Neuronal stem cell (in vitro differentiated cells): ENCODE data around the gene C4orf54. TPM values are rescaled to one million over a fixed set of nuclear protein-coding genes. Genes with fewer than 3 reads are reported as not detected.

Source experiments
- DNase-seq: peaks from one replicate; pipeline ENCODE4 v3.0.0-alpha.2; 2013; ENCODE audit warnings: low spot score
- H2AFZ ChIP-seq: one replicate; pipeline ENCODE4 v1.6.1; 2013; ENCODE audit warnings: mild to moderate bottlenecking, low read length, inconsistent platforms
- H2AK5ac ChIP-seq: 2 replicates; pipeline ENCODE4 v1.6.1; 2013; ENCODE audit warnings: low read depth, mild to moderate bottlenecking, inconsistent platforms, low read length, moderate library complexity, mixed read lengths
- H2BK120ac ChIP-seq: 2 replicates; pipeline ENCODE4 v1.6.1; 2013; ENCODE audit warnings: low read depth, mild to moderate bottlenecking, inconsistent platforms, low read length, moderate library complexity, mixed read lengths
- H2BK12ac ChIP-seq: one replicate; pipeline ENCODE4 v1.6.1; 2013; ENCODE audit warnings: low read length, inconsistent platforms
- H2BK15ac ChIP-seq: 2 replicates; pipeline ENCODE4 v1.6.1; 2013; ENCODE audit warnings: mild to moderate bottlenecking, low read length, inconsistent platforms, mixed read lengths
- H2BK5ac ChIP-seq: one replicate; pipeline ENCODE4 v1.6.1; 2013; ENCODE audit warnings: inconsistent platforms, mild to moderate bottlenecking, low read length, moderate library complexity
- H3K14ac ChIP-seq: one replicate; pipeline ENCODE4 v1.6.1; 2013; ENCODE audit warnings: low read length, inconsistent platforms
- H3K18ac ChIP-seq: 2 replicates; pipeline ENCODE4 v1.6.1; 2013; ENCODE audit warnings: low read length, inconsistent platforms
- H3K23ac ChIP-seq: 2 replicates; pipeline ENCODE4 v1.6.1; 2013; ENCODE audit warnings: low read depth, mild to moderate bottlenecking, mixed read lengths, low read length, inconsistent platforms; ENCODE audit not compliant: poor library complexity
- H3K27ac ChIP-seq: replicated peaks from 3 replicates; pipeline ENCODE4 v1.5.1; 2013; ENCODE audit warnings: low read length, inconsistent platforms
- H3K27me3 ChIP-seq, 3 experiments: 2 replicates each; pipeline ENCODE4 v1.6.1; 2013; ENCODE audit warnings: low read length in 3 of 3, mild to moderate bottlenecking in 2 of 3, inconsistent platforms in 1 of 3, low read depth in 1 of 3, mixed read lengths in 1 of 3, moderate library complexity in 1 of 3; ENCODE audit not compliant: control insufficient read depth in 3 of 3, insufficient read depth in 3 of 3
- H3K36me3 ChIP-seq, 2 donors: replicated peaks in 1 of 2; 2 replicates each; pipeline ENCODE4 v1.6.1; 2013; ENCODE audit warnings: low read length in 2 of 2; ENCODE audit not compliant: control insufficient read depth in 2 of 2, insufficient read depth in 2 of 2
- H3K4ac ChIP-seq: 2 replicates; pipeline ENCODE4 v1.6.1; 2013; ENCODE audit warnings: inconsistent platforms, mild to moderate bottlenecking, low read length, moderate library complexity
- H3K4me1 ChIP-seq, 2 donors: 1 replicate in 1 of 2; 2 replicates in 1 of 2; pipeline ENCODE4 v1.6.1; 2013; ENCODE audit warnings: low read length in 2 of 2, low read depth in 1 of 2; ENCODE audit not compliant: control insufficient read depth in 2 of 2, insufficient read depth in 1 of 2
- H3K4me2 ChIP-seq: one replicate; pipeline ENCODE4 v1.6.1; 2013; ENCODE audit warnings: mild to moderate bottlenecking, low read length, inconsistent platforms; ENCODE audit not compliant: insufficient read depth, poor library complexity, severe bottlenecking
- H3K4me3 ChIP-seq, 2 donors: 2 replicates each; pipeline ENCODE4 v1.5.1; 2013; ENCODE audit warnings: low read length in 2 of 2, mild to moderate bottlenecking in 2 of 2, inconsistent platforms in 1 of 2, moderate library complexity in 1 of 2
- H3K79me1 ChIP-seq: one replicate; pipeline ENCODE4 v1.6.1; 2013; ENCODE audit warnings: low read depth, mild to moderate bottlenecking, inconsistent platforms, low read length, moderate library complexity
- H3K9ac ChIP-seq: one replicate; pipeline ENCODE4 v1.6.1; 2013; ENCODE audit warnings: mild to moderate bottlenecking, low read depth, low read length, inconsistent platforms; ENCODE audit not compliant: poor library complexity
- H3K9me3 ChIP-seq, 2 donors: replicated peaks in 1 of 2; 2 replicates each; pipeline versions ENCODE3 to v1.6.1; 2013; ENCODE audit warnings: low read length in 2 of 2, mild to moderate bottlenecking in 2 of 2, inconsistent platforms in 1 of 2, low read depth in 1 of 2, mixed read lengths in 1 of 2, moderate library complexity in 1 of 2; ENCODE audit not compliant: control insufficient read depth in 2 of 2, insufficient read depth in 1 of 2
- H4K8ac ChIP-seq: one replicate; pipeline ENCODE4 v1.6.1; 2013; ENCODE audit warnings: low read depth, mild to moderate bottlenecking, inconsistent platforms, low read length, moderate library complexity
- H4K91ac ChIP-seq: one replicate; pipeline ENCODE4 v1.6.1; 2013; ENCODE audit warnings: low read length, low read depth, mild to moderate bottlenecking, inconsistent platforms; ENCODE audit not compliant: poor library complexity
- WGBS, 2 donors: extraction: QIAGEN DNeasy Blood & Tissue Kit; methylation state at CpG; one replicate each; pipeline ENCODE4 v1.1.7; 2013; ENCODE audit warnings: missing lambda C conversion rate in 2 of 2, mixed read lengths in 1 of 2; ENCODE audit not compliant: insufficient read length in 2 of 2, insufficient replicate concordance in 1 of 2; ENCODE audit errors: extremely low coverage in 2 of 2; 5-methylcytosine and 5-hydroxymethylcytosine counted together
- polyA plus RNA-seq, 2 experiments: library from polyadenylated mRNA; stranded (reverse); fragments of 200-250 nt; gene quantifications; one replicate each; pipeline ENCODE4 v1.2.3, GENCODE V29; 2013

C4orf54 gene
- not detected for polyA plus RNA-seq (2013, experiment 1 of 2)
- not detected for polyA plus RNA-seq (2013, experiment 2 of 2)

GRCh38 chr4:99657798-99658197 is at the start of gene C4orf54:
Gene C4orf54 (minus strand): TSS chr4:99657828. CDS start chr4:99654648, 3,180 bp downstream.
- Histone ChIP-seq H3K4me3 (no peak within 1 kb of the TSS), H3K4me1 (no peaks in the 10 kb centered on the region), H3K9ac (no peak within 1 kb of the TSS), H3K23ac (no peak within 1 kb of the TSS), H3K4me2 (no peak within 1 kb of the TSS), H2BK5ac (no peak within 1 kb of the TSS), H4K8ac (no peak within 1 kb of the TSS), H3K79me1 (no peaks in the 10 kb centered on the region), H3K9me3 (no peaks in the 10 kb centered on the region), H3K27me3 (no peaks in the 10 kb centered on the region), H3K18ac (no peak within 1 kb of the TSS), H3K27ac (no peak within 1 kb of the TSS), H3K14ac (no peak within 1 kb of the TSS), H2AK5ac (no peak within 1 kb of the TSS), H4K91ac (no peak within 1 kb of the TSS), H3K36me3 (no peaks in the 10 kb centered on the region), H2BK12ac (no peak within 1 kb of the TSS), H2BK120ac (no peak within 1 kb of the TSS), H3K4ac (no peak within 1 kb of the TSS), H2BK15ac (no peak within 1 kb of the TSS), H2AFZ (no peak within 1 kb of the TSS)
- no CpG with 5 or more reads among the region's 1 CpG for WGBS, 2 donors
- no peak for DNase-seq

GRCh38 chr4:99705891-99706290 is 48.3 kb upstream of the C4orf54 start:
- Histone ChIP-seq H3K9me3 (no peaks in the 10 kb centered on the region), H3K14ac (no peak overlapping the region), H3K4me1 (no peaks in the 10 kb centered on the region), H2BK120ac (no peak overlapping the region), H2AFZ (no peak overlapping the region), H3K4ac (no peak overlapping the region), H3K4me2 (no peak overlapping the region), H3K27ac (no peak overlapping the region), H4K8ac (no peak overlapping the region), H2BK15ac (no peak overlapping the region), H3K23ac (no peak overlapping the region), H3K36me3 (no peaks in the 10 kb centered on the region), H2BK12ac (no peak overlapping the region), H2BK5ac (no peak overlapping the region), H3K79me1 (no peaks in the 10 kb centered on the region), H4K91ac (no peak overlapping the region), H2AK5ac (no peak overlapping the region), H3K27me3 (no peaks in the 10 kb centered on the region), H3K9ac (no peak overlapping the region), H3K18ac (no peak overlapping the region), H3K4me3 (no peak overlapping the region)
- no CpG with 5 or more reads among the region's 2 CpGs for WGBS, 2 donors
- no peak for DNase-seq

- no peak overlapping the region for H3K4ac ChIP-seq
Observed at GRCh38 chr4:99696801-99697200, 39.2 kb upstream of the C4orf54 start.

GRCh38 chr4:99693140-99693539 is 35.5 kb upstream of the C4orf54 start:
- H3K27ac ChIP-seq, result no peak overlapping the region
- no peak overlapping the region for H4K8ac ChIP-seq
- H2AK5ac ChIP-seq, result no peak overlapping the region
- no peaks in the 10 kb centered on the region for H3K36me3 ChIP-seq
- H4K91ac ChIP-seq, result no peak overlapping the region
- no peak overlapping the region for H2BK120ac ChIP-seq
- H2BK12ac ChIP-seq, result no peak overlapping the region
- no peak overlapping the region for H2BK15ac ChIP-seq
- whole genome bisulfite sequencing, 2 donors, result no CpG with 5 or more reads among the region's 1 CpG
- H3K79me1 ChIP-seq, result no peaks in the 10 kb centered on the region
- H3K4ac ChIP-seq, result no peak overlapping the region
- no peak overlapping the region for H3K4me3 ChIP-seq
- no peak overlapping the region for H3K9ac ChIP-seq
- no peak overlapping the region for H3K23ac ChIP-seq
- H3K18ac ChIP-seq, result no peak overlapping the region
- no peak for DNase-seq
- no peaks in the 10 kb centered on the region for H3K27me3 ChIP-seq
- no peak overlapping the region for H2AFZ ChIP-seq
- H3K14ac ChIP-seq, result no peak overlapping the region
- no peaks in the 10 kb centered on the region for H3K4me1 ChIP-seq
- peaks cover 5 to 6% of the 10 kb centered on the region in 2 donors for H3K9me3 ChIP-seq
- no peak overlapping the region for H3K4me2 ChIP-seq
- H2BK5ac ChIP-seq, result no peak overlapping the region

More at GRCh38 chr4:99696801-99697200, 39.2 kb upstream of the C4orf54 start:
- Histone ChIP-seq H3K27me3 (no peaks in the 10 kb centered on the region), H3K4me2 (no peak overlapping the region), H4K91ac (no peak overlapping the region), H3K18ac (no peak overlapping the region), H3K4me1 (no peaks in the 10 kb centered on the region), H2BK120ac (no peak overlapping the region), H3K36me3 (no peaks in the 10 kb centered on the region), H2BK5ac (no peak overlapping the region), H2AK5ac (no peak overlapping the region), H3K4me3 (no peak overlapping the region), H3K9ac (no peak overlapping the region), H3K27ac (no peak overlapping the region), H2BK15ac (no peak overlapping the region), H3K9me3 (peaks cover under 1 to 2% of the 10 kb centered on the region in 2 donors), H2BK12ac (no peak overlapping the region), H2AFZ (no peak overlapping the region), H4K8ac (no peak overlapping the region), H3K23ac (no peak overlapping the region), H3K14ac (no peak overlapping the region), H3K79me1 (no peaks in the 10 kb centered on the region)
- DNase-seq, result no peak
- WGBS, 2 donors, result no CpG with 5 or more reads among the region's 3 CpGs
